ENCODE data around the gene CHN2.

- TF ChIP-seq POLR2AphosphoS5 (IDR thresholded peaks at IDR 0.05; ENCODE audit: low read depth, low read length) (no peak), CTCF (IDR thresholded peaks at IDR 0.05) (no peak), REST (IDR thresholded peaks at IDR 0.05; ENCODE audit: insufficient read depth in 1 of 2, low read depth in 2 of 2, low read length in 1 of 2) (no peak)
These were observed 80.9 kb downstream of the CHN2 start for GRCh38 chr7:29275493-29275892.

All from Panc1 (cell line).